ENCODE data around the gene ENTPD3. TPM values are rescaled to one million over a fixed set of nuclear protein-coding genes. Genes with fewer than 3 reads are reported as not detected.

Gene ENTPD3
- polyA plus RNA-seq, 1 donor (not counting 4 experiments of a cell fraction or from before 2014, with no cell fraction given) = 12.9 TPM

DNA sequence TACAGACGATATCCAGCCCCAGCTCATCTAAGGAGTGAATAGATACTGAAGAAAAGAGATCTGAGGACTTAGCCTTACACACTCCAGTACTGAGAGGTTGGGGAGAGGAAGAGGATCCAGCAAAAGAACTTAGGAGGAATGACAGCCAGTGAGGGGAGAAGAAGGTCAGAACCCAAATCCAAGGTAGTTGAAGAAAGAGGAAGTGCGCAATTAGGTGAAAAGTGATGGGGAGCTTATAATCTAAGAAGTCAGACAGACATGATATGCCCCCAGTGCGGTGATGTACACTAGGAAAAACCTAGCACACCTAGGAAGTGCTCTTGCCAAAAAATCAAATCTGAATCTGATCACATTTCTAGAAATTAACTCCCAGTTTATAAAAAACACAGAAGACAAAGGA, 20.6 kb downstream of the ENTPD3 start:
- dilution Hi-C loops (cut with MboI; ENCODE audit: extremely low pct_ligation_motif_present, low sequenced_read_pairs) = no loop called here
- H3K79me2 ChIP-seq (ENCODE audit: control insufficient read depth, insufficient read depth, low read length) = no peaks in the 10 kb centered on the region
- H3K36me3 ChIP-seq (ENCODE audit: control insufficient read depth in 2 of 2, extremely low read depth in 1 of 2, insufficient read depth in 2 of 2, low read length in 2 of 2) = peaks cover 0 to 2% of the 10 kb centered on the region in 2 experiments
- no peak overlapping the region for H3K9ac ChIP-seq (ENCODE audit: control insufficient read depth, extremely low read depth, insufficient read depth, low read length)
- H3K9me1 ChIP-seq (ENCODE audit: control insufficient read depth, extremely low read depth, insufficient read depth, low read length) = no peaks in the 10 kb centered on the region
- no peak overlapping the region for H3K4me2 ChIP-seq (ENCODE audit: control insufficient read depth, extremely low read depth, insufficient read depth, low read depth, low read length)
- H2AFZ ChIP-seq (ENCODE audit: control insufficient read depth, low read length) = no peak overlapping the region
- no peaks in the 10 kb centered on the region for H3K9me3 ChIP-seq (ENCODE audit: control insufficient read depth, low read depth, low read length)
- no peaks in the 10 kb centered on the region for H3K4me1 ChIP-seq (ENCODE audit: control insufficient read depth, extremely low read depth, insufficient read depth, low read length)
- no peaks in the 10 kb centered on the region for H3K27me3 ChIP-seq (ENCODE audit: control insufficient read depth, extremely low read depth, insufficient read depth, low read length)
- no peak for TF ChIP-seq EZH2 (IDR thresholded peaks at IDR 0.05; ENCODE audit: low read length)
- TF ChIP-seq, protein P1, sequence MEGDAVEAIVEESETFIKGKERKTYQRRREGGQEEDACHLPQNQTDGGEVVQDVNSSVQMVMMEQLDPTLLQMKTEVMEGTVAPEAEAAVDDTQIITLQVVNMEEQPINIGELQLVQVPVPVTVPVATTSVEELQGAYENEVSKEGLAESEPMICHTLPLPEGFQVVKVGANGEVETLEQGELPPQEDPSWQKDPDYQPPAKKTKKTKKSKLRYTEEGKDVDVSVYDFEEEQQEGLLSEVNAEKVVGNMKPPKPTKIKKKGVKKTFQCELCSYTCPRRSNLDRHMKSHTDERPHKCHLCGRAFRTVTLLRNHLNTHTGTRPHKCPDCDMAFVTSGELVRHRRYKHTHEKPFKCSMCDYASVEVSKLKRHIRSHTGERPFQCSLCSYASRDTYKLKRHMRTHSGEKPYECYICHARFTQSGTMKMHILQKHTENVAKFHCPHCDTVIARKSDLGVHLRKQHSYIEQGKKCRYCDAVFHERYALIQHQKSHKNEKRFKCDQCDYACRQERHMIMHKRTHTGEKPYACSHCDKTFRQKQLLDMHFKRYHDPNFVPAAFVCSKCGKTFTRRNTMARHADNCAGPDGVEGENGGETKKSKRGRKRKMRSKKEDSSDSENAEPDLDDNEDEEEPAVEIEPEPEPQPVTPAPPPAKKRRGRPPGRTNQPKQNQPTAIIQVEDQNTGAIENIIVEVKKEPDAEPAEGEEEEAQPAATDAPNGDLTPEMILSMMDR (optimal IDR thresholded peaks at IDR 0.05 in 1 of 3, IDR thresholded peaks at IDR 0.05 in 1 of 3, conservative IDR thresholded peaks at IDR 0.05 in 1 of 3; ENCODE audit: extremely low read depth in 1 of 3, insufficient read depth in 2 of 3, low read length in 3 of 3) = no peak
- no peaks in the 10 kb centered on the region for H4K20me1 ChIP-seq (ENCODE audit: control insufficient read depth, extremely low read depth, insufficient read depth, low read length)
- no peak overlapping the region for H3K27ac ChIP-seq (ENCODE audit: control insufficient read depth, insufficient read depth, low read length)
- no peak for FAIRE-seq
- no peak for DNase-seq (ENCODE audit: low read depth, low spot score)
- no peak overlapping the region for H3K4me3 ChIP-seq (ENCODE audit: control insufficient read depth in 2 of 3, extremely low read depth in 1 of 3, insufficient read depth in 2 of 3, low read depth in 1 of 3, low read length in 3 of 3)

DNA sequence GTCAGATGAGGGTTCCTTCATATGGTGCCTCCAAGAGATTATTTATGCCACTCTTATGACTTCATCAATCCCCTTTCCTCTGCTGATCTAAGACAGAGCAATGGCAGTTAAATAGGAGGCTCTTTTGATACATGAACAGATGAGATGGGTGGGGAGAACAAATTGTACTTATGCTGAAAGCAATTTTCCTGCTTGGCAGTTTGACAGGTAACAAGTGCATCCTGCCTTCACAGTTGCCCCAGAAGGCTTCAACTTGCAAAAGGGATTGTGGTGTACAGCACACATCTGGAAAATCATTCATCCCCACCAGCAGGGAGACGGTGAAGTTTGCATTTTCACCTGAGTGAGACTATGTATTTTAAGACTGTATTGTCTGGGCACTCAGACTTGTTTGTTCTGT, 27.3 kb downstream of the ENTPD3 start:
- no peaks in the 10 kb centered on the region for H3K79me2 ChIP-seq (ENCODE audit: control insufficient read depth, insufficient read depth, low read length)
- no peak overlapping the region for H3K4me2 ChIP-seq (ENCODE audit: control insufficient read depth, extremely low read depth, insufficient read depth, low read depth, low read length)
- peaks cover 10% of the 10 kb centered on the region for H3K4me1 ChIP-seq (ENCODE audit: control insufficient read depth, extremely low read depth, insufficient read depth, low read length)
- dilution Hi-C loops (cut with MboI; ENCODE audit: extremely low pct_ligation_motif_present, low sequenced_read_pairs) = no loop called here
- DNase-seq (ENCODE audit: low read depth, low spot score) = no peak
- TF ChIP-seq, protein P1 (optimal IDR thresholded peaks at IDR 0.05 in 1 of 3, IDR thresholded peaks at IDR 0.05 in 1 of 3, conservative IDR thresholded peaks at IDR 0.05 in 1 of 3; ENCODE audit: extremely low read depth in 1 of 3, insufficient read depth in 2 of 3, low read length in 3 of 3) = no peak
- TF ChIP-seq EZH2 (IDR thresholded peaks at IDR 0.05; ENCODE audit: low read length) = no peak
- no peak for FAIRE-seq
- no peaks in the 10 kb centered on the region for H3K27me3 ChIP-seq (ENCODE audit: control insufficient read depth, extremely low read depth, insufficient read depth, low read length)
- H4K20me1 ChIP-seq (ENCODE audit: control insufficient read depth, extremely low read depth, insufficient read depth, low read length) = no peaks in the 10 kb centered on the region
- H3K9ac ChIP-seq (ENCODE audit: control insufficient read depth, extremely low read depth, insufficient read depth, low read length) = no peak overlapping the region
- no peak overlapping the region for H3K27ac ChIP-seq (ENCODE audit: control insufficient read depth, insufficient read depth, low read length)
- H3K9me3 ChIP-seq (ENCODE audit: control insufficient read depth, low read depth, low read length) = no peaks in the 10 kb centered on the region
- H3K4me3 ChIP-seq (ENCODE audit: control insufficient read depth in 2 of 3, extremely low read depth in 1 of 3, insufficient read depth in 2 of 3, low read depth in 1 of 3, low read length in 3 of 3) = no peak overlapping the region
- no peaks in the 10 kb centered on the region for H3K36me3 ChIP-seq (ENCODE audit: control insufficient read depth in 2 of 2, extremely low read depth in 1 of 2, insufficient read depth in 2 of 2, low read length in 2 of 2)
- no peaks in the 10 kb centered on the region for H3K9me1 ChIP-seq (ENCODE audit: control insufficient read depth, extremely low read depth, insufficient read depth, low read length)
- no peak overlapping the region for H2AFZ ChIP-seq (ENCODE audit: control insufficient read depth, low read length)

Measured in keratinocyte (primary cell).